ENCODE results near the gene TMEM92. TPM values are rescaled to one million over a fixed set of nuclear protein-coding genes. Genes with fewer than 3 reads are reported as not detected.

TMEM92 gene
- total RNA-seq (ENCODE audit: unreplicated experiment): 28.1 TPM
- long read RNA-seq, transcript TMEM92-202 (5 exons, 573 nt): major isoform, 24 of 28 reads
- long read RNA-seq, partial matches to known transcripts: 0 of 28 reads
- long read RNA-seq, other reads (novel, unspliced or antisense): 4 of 28 reads

- TF ChIP-seq, protein P1, sequence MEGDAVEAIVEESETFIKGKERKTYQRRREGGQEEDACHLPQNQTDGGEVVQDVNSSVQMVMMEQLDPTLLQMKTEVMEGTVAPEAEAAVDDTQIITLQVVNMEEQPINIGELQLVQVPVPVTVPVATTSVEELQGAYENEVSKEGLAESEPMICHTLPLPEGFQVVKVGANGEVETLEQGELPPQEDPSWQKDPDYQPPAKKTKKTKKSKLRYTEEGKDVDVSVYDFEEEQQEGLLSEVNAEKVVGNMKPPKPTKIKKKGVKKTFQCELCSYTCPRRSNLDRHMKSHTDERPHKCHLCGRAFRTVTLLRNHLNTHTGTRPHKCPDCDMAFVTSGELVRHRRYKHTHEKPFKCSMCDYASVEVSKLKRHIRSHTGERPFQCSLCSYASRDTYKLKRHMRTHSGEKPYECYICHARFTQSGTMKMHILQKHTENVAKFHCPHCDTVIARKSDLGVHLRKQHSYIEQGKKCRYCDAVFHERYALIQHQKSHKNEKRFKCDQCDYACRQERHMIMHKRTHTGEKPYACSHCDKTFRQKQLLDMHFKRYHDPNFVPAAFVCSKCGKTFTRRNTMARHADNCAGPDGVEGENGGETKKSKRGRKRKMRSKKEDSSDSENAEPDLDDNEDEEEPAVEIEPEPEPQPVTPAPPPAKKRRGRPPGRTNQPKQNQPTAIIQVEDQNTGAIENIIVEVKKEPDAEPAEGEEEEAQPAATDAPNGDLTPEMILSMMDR (IDR thresholded peaks at IDR 0.05; ENCODE audit: unreplicated experiment): no peak
- H3K27me3 Mint-ChIP-seq (ENCODE audit: unreplicated experiment): peaks cover 14% of the 10 kb centered on the region
- peak; percentile 80 for DNase-seq (ENCODE audit: low spot score)
- no peaks in the 10 kb centered on the region for H3K9me3 Mint-ChIP-seq (ENCODE audit: unreplicated experiment)
- peak within 1 kb of the TSS; percentile 91 for H3K4me3 Mint-ChIP-seq (ENCODE audit: unreplicated experiment)
- H3K27ac Mint-ChIP-seq (ENCODE audit: unreplicated experiment): peak within 1 kb of the TSS; percentile 86
- H3K36me3 Mint-ChIP-seq (ENCODE audit: low read depth, unreplicated experiment): peaks cover 6% of the 10 kb centered on the region
- H3K4me1 Mint-ChIP-seq (ENCODE audit: unreplicated experiment): peaks cover 23% of the 10 kb centered on the region
These were observed at the start of gene TMEM92 for GRCh38 chr17:50274142-50274896. TSS of gene TMEM92 (plus strand) at chr17:50274466. CDS start at chr17:50274502, 36 bp downstream.

- Mint-ChIP-seq H3K9me3 (ENCODE audit: unreplicated experiment) (peaks cover 13% of the 10 kb centered on the region), H3K27ac (ENCODE audit: unreplicated experiment) (no peak overlapping the region), H3K27me3 (ENCODE audit: unreplicated experiment) (peaks cover 3% of the 10 kb centered on the region), H3K36me3 (ENCODE audit: low read depth, unreplicated experiment) (peaks cover 4% of the 10 kb centered on the region), H3K4me1 (ENCODE audit: unreplicated experiment) (no peaks in the 10 kb centered on the region), H3K4me3 (ENCODE audit: unreplicated experiment) (no peak overlapping the region)
- no peak for DNase-seq (ENCODE audit: low spot score)
- TF ChIP-seq, protein P1 (IDR thresholded peaks at IDR 0.05; ENCODE audit: unreplicated experiment): no peak
These were observed 48.5 kb upstream of the TMEM92 start for GRCh38 chr17:50225701-50226240.

GRCh38 chr17:50234581-50234980 is 39.7 kb upstream of the TMEM92 start:
- TF ChIP-seq, protein P1 (IDR thresholded peaks at IDR 0.05; ENCODE audit: unreplicated experiment): no peak
- H3K4me3 Mint-ChIP-seq (ENCODE audit: unreplicated experiment): no peak overlapping the region
- DNase-seq (ENCODE audit: low spot score): no peak
- H3K27ac Mint-ChIP-seq (ENCODE audit: unreplicated experiment): no peak overlapping the region
- H3K27me3 Mint-ChIP-seq (ENCODE audit: unreplicated experiment): no peaks in the 10 kb centered on the region
- H3K9me3 Mint-ChIP-seq (ENCODE audit: unreplicated experiment): peaks cover 7% of the 10 kb centered on the region
- H3K4me1 Mint-ChIP-seq (ENCODE audit: unreplicated experiment): no peaks in the 10 kb centered on the region
- H3K36me3 Mint-ChIP-seq (ENCODE audit: low read depth, unreplicated experiment): peaks cover 4% of the 10 kb centered on the region

- no peaks in the 10 kb centered on the region for H3K4me1 Mint-ChIP-seq (ENCODE audit: unreplicated experiment)
- no peaks in the 10 kb centered on the region for H3K9me3 Mint-ChIP-seq (ENCODE audit: unreplicated experiment)
- H3K36me3 Mint-ChIP-seq (ENCODE audit: low read depth, unreplicated experiment): no peaks in the 10 kb centered on the region
- H3K4me3 Mint-ChIP-seq (ENCODE audit: unreplicated experiment): no peak overlapping the region
- DNase-seq (ENCODE audit: low spot score): no peak
- TF ChIP-seq, protein P1 (IDR thresholded peaks at IDR 0.05; ENCODE audit: unreplicated experiment): no peak
- no peaks in the 10 kb centered on the region for H3K27me3 Mint-ChIP-seq (ENCODE audit: unreplicated experiment)
- no peak overlapping the region for H3K27ac Mint-ChIP-seq (ENCODE audit: unreplicated experiment)
These were observed 36.4 kb upstream of the TMEM92 start for GRCh38 chr17:50237901-50238300.

Data from endothelial cell (in vitro differentiated cells).